VCaP (cell line): Measurements from ENCODE around the gene ZBTB33.
A peak's percentile ranks its signal among the peaks of the same experiment; 100 is the strongest.

ENCODE experiments used
- H3K27ac ChIP-seq: fragments of 450-650 bp; 2 replicates; pipeline ENCODE4 v1.5.1; 2017
- CTCF ChIP-seq: fragments of 450-650 bp; conservative IDR thresholded peaks from 2 replicates; pipeline ENCODE4 v1.5.1; 2017; ENCODE audit warnings: mild to moderate bottlenecking, moderate library complexity

The ZBTB33 gene, protein sequence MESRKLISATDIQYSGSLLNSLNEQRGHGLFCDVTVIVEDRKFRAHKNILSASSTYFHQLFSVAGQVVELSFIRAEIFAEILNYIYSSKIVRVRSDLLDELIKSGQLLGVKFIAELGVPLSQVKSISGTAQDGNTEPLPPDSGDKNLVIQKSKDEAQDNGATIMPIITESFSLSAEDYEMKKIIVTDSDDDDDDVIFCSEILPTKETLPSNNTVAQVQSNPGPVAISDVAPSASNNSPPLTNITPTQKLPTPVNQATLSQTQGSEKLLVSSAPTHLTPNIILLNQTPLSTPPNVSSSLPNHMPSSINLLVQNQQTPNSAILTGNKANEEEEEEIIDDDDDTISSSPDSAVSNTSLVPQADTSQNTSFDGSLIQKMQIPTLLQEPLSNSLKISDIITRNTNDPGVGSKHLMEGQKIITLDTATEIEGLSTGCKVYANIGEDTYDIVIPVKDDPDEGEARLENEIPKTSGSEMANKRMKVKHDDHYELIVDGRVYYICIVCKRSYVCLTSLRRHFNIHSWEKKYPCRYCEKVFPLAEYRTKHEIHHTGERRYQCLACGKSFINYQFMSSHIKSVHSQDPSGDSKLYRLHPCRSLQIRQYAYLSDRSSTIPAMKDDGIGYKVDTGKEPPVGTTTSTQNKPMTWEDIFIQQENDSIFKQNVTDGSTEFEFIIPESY

DNA sequence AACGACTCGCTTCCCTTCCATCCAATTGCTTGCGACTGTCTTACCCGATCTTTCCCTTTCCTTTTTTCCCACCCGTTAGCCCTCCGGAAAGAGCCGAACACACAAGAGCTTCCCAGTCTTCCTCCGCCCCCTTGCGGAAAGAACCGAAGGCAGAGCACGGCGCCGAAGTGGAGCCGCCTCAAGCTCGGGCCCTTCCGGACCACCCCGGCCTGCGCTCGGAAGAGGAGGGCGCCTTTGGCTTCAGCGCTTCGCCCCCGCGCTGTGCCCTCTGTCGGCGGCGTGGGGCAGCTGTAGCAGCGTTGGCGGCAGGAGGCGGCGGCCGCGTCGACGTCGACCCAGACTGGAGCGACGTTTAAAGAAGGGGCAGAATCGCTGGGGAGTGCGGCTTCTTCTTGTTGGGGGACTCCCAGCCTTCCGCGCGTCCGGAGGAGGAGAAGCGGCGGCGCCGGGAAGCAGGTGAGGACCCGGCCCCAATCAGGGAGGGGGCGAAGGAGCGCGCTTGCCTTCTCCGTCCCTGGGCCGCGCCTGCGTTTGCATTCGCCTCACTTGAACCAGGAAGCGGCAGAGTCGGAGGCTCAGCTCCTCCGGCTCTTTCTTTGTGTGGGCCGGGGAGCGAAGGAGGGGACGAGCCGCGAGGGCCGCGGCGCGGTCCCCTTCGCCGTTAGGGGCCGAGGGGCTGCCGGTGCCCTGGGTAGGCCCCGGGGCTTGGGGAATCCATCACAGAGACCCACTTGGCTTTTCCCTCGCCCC, at the start of gene ZBTB33:
ZBTB33 (plus strand) TSS at position 291 of the 750 bp plus-strand sequence. CDS start 2,604 bp downstream, outside the sequence.
- peak; percentile 67 for TF ChIP-seq CTCF
- H3K27ac ChIP-seq: peak within 1 kb of the TSS; percentile 73

- TF ChIP-seq CTCF: no peak
- H3K27ac ChIP-seq: no peak overlapping the region
Measured at GRCh38 chrX:120200851-120201250, 49.8 kb upstream of the ZBTB33 start.

GRCh38 chrX:120205816-120206753, 44.5 kb upstream of the ZBTB33 start:
- H3K27ac ChIP-seq: no peak overlapping the region
- TF ChIP-seq CTCF: no peak

DNA sequence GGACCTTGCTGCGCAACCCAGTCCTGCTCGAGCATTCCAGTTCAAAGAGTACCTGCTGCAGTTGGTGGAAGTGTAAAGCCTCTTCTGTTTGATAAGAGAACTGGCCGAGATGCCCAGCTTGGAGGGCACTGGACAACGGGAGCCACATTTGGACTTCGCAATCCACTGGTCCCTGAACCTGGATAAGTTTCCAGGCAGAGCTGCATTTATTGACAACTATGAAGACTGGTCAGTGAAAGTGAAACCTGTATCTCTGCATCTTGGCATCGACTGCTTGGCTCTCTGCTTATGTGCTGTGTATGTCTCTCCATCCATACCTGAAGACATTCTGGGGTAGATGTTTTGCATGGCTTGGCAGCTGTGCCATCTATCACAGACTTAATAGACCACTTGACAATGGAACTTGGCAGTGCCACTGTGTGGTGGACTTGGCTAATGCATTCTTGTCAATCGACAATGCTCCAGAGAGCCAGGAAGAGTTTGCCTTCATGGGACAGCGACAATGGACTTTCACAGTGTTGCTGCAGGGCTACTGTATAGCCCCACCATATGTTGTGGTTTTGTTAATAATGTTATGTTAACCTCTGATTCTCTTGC, 43.5 kb upstream of the ZBTB33 start:
- no peak overlapping the region for H3K27ac ChIP-seq
- TF ChIP-seq CTCF: no peak

DNA sequence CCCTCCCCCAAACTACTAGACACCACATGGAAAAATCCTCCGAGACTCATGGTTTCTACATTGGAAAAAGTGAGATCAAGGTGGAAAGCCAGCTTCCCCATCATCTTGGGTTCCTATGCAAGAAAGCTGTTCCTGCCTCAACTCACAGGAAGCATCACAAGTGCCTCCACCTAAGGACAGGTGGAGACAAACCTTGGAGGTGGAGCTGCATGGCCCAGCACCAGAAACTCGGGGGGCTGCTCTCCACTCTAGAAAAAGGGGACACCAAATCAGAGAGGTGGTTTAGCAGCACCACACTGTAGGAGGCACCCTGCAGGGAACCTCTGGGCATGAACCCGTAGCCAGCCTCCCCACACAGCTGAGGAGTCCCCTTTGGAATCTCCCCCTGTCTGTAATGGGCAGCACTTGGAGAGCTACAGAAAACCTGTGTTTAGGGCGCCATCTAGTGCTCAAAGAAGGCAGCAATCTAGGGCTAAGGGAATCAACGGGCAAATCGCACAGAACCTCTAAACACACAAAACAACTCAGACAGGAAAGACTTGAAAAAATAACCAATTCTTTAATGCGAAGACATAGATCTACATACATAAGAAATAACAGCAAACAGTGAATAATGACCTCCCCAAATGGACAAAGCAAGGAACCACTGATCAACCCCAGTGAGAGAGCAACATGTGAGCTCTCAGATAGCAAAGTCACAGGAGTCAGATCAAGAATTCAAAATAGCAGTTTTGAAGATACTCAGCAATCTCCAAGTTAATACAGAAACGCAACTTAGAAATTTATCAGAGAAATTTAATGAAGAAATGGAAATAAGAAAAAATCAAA, 37.0 kb upstream of the ZBTB33 start:
- TF ChIP-seq CTCF: peak; percentile 63
- no peak overlapping the region for H3K27ac ChIP-seq

DNA sequence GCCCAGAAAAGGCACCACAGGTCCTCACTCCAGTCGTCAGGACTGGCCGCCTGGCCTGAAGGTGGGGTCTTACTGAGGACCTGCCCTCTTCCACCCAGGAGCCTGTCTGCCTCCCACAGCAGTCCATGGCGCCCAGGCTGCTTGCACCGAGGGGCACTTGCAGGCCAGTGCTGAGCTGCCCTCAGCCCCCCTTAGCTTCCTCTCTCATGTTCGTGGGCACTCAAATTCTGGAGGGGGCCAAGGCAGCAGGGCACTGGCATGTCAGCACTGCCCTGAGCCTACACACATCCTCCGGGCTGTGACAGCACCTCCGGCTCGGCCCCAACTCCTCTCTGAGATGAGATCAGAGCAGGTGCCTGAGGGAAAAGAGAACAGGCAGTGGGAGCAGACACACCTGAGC, 27.2 kb upstream of the ZBTB33 start:
- H3K27ac ChIP-seq: no peak overlapping the region
- TF ChIP-seq CTCF: no peak
